BLaER1 (cell line): ENCODE measurements around the gene ARHGEF10L.
"Not testable (repeated sequence)": the region's sequence is repeated elsewhere in the genome, so short reads cannot be mapped to it uniquely, and the experiment has no call there.

Experiments used
- H3K27ac ChIP-seq: shearing (Covaris generic); formaldehyde crosslinking; 2 replicates; pipeline ENCODE4 v1.8.1; 2022
- H3K27me3 ChIP-seq: shearing (Covaris generic); formaldehyde crosslinking; 2 replicates; pipeline ENCODE4 v1.8.1; 2022
- H3K36me3 ChIP-seq: shearing (Covaris generic); formaldehyde crosslinking; 2 replicates; pipeline ENCODE4 v1.8.1; 2022
- H3K4me1 ChIP-seq: shearing (Covaris generic); formaldehyde crosslinking; 2 replicates; pipeline ENCODE4 v1.8.1; 2022
- H3K4me2 ChIP-seq: shearing (Covaris generic); formaldehyde crosslinking; 2 replicates; pipeline ENCODE4 v1.8.1; 2022
- H3K4me3 ChIP-seq: shearing (Covaris generic); formaldehyde crosslinking; 2 replicates; pipeline ENCODE4 v1.8.1; 2022
- H3K9ac ChIP-seq: shearing (Covaris generic); formaldehyde crosslinking; 2 replicates; pipeline ENCODE4 v1.8.1; 2022
- H3K9me3 ChIP-seq: shearing (Covaris generic); formaldehyde crosslinking; 2 replicates; pipeline ENCODE4 v1.8.1; 2022
- H4K20me1 ChIP-seq: shearing (Covaris generic); formaldehyde crosslinking; 2 replicates; pipeline ENCODE4 v1.8.1; 2022
- Cebpa-rat ChIP-seq: shearing (Covaris generic); IDR thresholded peaks from 2 replicates; pipeline ENCODE4 v1.8.1; 2022

The ARHGEF10L gene

GRCh38 chr1:17618558-17619247, 79.2 kb downstream of the ARHGEF10L start:
- Histone ChIP-seq H3K4me1 (peaks cover 17% of the 10 kb centered on the region), H3K36me3 (peaks cover 27% of the 10 kb centered on the region), H3K9ac (no peak overlapping the region), H3K27me3 (no peaks in the 10 kb centered on the region), H3K27ac (peak overlapping the region; percentile 14; the same call in 1 of the 2 replicates), H3K4me3 (no peak overlapping the region), H3K4me2 (peak overlapping the region; percentile 32; the same call in 1 of the 2 replicates), H4K20me1 (peaks cover 7% of the 10 kb centered on the region; the same call in 1 of the 2 replicates), H3K9me3 (no peaks in the 10 kb centered on the region)
- TF ChIP-seq Cebpa-rat, result no peak

- Histone ChIP-seq H3K4me1 (peaks cover 21% of the 10 kb centered on the region), H3K9ac (no peak overlapping the region), H3K4me3 (no peak overlapping the region), H3K4me2 (no peak overlapping the region), H3K36me3 (peaks cover 44% of the 10 kb centered on the region), H3K27ac (no peak overlapping the region), H4K20me1 (peaks cover 16% of the 10 kb centered on the region; the same call in 1 of the 2 replicates), H3K27me3 (no peaks in the 10 kb centered on the region), H3K9me3 (no peaks in the 10 kb centered on the region)
- no peak for TF ChIP-seq Cebpa-rat
Observed at GRCh38 chr1:17620448-17620847, 81.0 kb downstream of the ARHGEF10L start.

- Histone ChIP-seq H3K9ac (no peak overlapping the region), H3K27ac (no peak overlapping the region), H3K27me3 (no peaks in the 10 kb centered on the region), H3K36me3 (peaks cover 57% of the 10 kb centered on the region), H3K9me3 (no peaks in the 10 kb centered on the region), H3K4me3 (no peak overlapping the region), H3K4me2 (no peak overlapping the region), H3K4me1 (peaks cover 21% of the 10 kb centered on the region), H4K20me1 (peaks cover 25% of the 10 kb centered on the region; the same call in 1 of the 2 replicates)
- TF ChIP-seq Cebpa-rat, result no peak
Observed at GRCh38 chr1:17621691-17622090, 82.2 kb downstream of the ARHGEF10L start.

- no peak overlapping the region for H3K9ac ChIP-seq
- no peak overlapping the region for H3K4me2 ChIP-seq
- no peaks in the 10 kb centered on the region for H3K27me3 ChIP-seq
- no peak overlapping the region for H3K27ac ChIP-seq
- H3K9me3 ChIP-seq, result no peaks in the 10 kb centered on the region
- peaks cover 17% of the 10 kb centered on the region for H3K4me1 ChIP-seq
- no peak overlapping the region for H3K4me3 ChIP-seq
- TF ChIP-seq Cebpa-rat, result no peak
- peaks cover 25% of the 10 kb centered on the region; the same call in 1 of the 2 replicates for H4K20me1 ChIP-seq
- H3K36me3 ChIP-seq, result peaks cover 68% of the 10 kb centered on the region
Observed at GRCh38 chr1:17622823-17623222, 83.3 kb downstream of the ARHGEF10L start.

- Histone ChIP-seq H3K36me3 (peaks cover 68% of the 10 kb centered on the region), H3K9ac (no peak overlapping the region), H3K4me1 (peaks cover 18% of the 10 kb centered on the region), H4K20me1 (peaks cover 25% of the 10 kb centered on the region; the same call in 1 of the 2 replicates), H3K9me3 (no peaks in the 10 kb centered on the region), H3K27ac (no peak overlapping the region), H3K27me3 (no peaks in the 10 kb centered on the region), H3K4me3 (no peak overlapping the region), H3K4me2 (no peak overlapping the region)
- TF ChIP-seq Cebpa-rat, result no peak
Observed at GRCh38 chr1:17624611-17625233, 85.2 kb downstream of the ARHGEF10L start.

GRCh38 chr1:17627239-17628052, 87.9 kb downstream of the ARHGEF10L start:
- peaks cover 29% of the 10 kb centered on the region for H3K4me1 ChIP-seq
- H3K4me3 ChIP-seq, result no peak overlapping the region
- no peak overlapping the region for H3K9ac ChIP-seq
- H3K36me3 ChIP-seq, result peaks cover 74% of the 10 kb centered on the region
- H4K20me1 ChIP-seq, result peaks cover 25% of the 10 kb centered on the region
- no peak overlapping the region for H3K4me2 ChIP-seq
- no peak overlapping the region for H3K27ac ChIP-seq
- no peaks in the 10 kb centered on the region for H3K27me3 ChIP-seq
- no peak for TF ChIP-seq Cebpa-rat
- H3K9me3 ChIP-seq, result no peaks in the 10 kb centered on the region

GRCh38 chr1:17629046-17629445, 89.5 kb downstream of the ARHGEF10L start:
- Histone ChIP-seq H3K4me2 (peak overlapping the region; percentile 85), H4K20me1 (peaks cover 14% of the 10 kb centered on the region), H3K4me1 (peaks cover 31% of the 10 kb centered on the region), H3K36me3 (peaks cover 72% of the 10 kb centered on the region), H3K27ac (peak overlapping the region; percentile 74; the same call in 1 of the 2 replicates)
- H3K4me3 ChIP-seq, H3K9me3 ChIP-seq, H3K27me3 ChIP-seq, H3K9ac ChIP-seq: not testable (repeated sequence)

GRCh38 chr1:17629460-17629859, 90.0 kb downstream of the ARHGEF10L start:
- Histone ChIP-seq H4K20me1 (peaks cover 15% of the 10 kb centered on the region), H3K36me3 (peaks cover 71% of the 10 kb centered on the region), H3K4me3 (no peak overlapping the region), H3K27me3 (no peaks in the 10 kb centered on the region), H3K4me2 (peak overlapping the region; percentile 85), H3K27ac (peak overlapping the region; percentile 74), H3K4me1 (peaks cover 33% of the 10 kb centered on the region), H3K9me3 (no peaks in the 10 kb centered on the region), H3K9ac (no peak overlapping the region)
- TF ChIP-seq Cebpa-rat, result no peak

- Histone ChIP-seq H3K9ac (peak overlapping the region; percentile 40; the same call in 1 of the 2 replicates), H3K9me3 (no peaks in the 10 kb centered on the region), H3K4me2 (peak overlapping the region; percentile 85), H3K36me3 (peaks cover 70% of the 10 kb centered on the region), H4K20me1 (peaks cover 22% of the 10 kb centered on the region), H3K4me1 (peaks cover 40% of the 10 kb centered on the region), H3K27ac (peak overlapping the region; percentile 74), H3K4me3 (0 out of 2 replicates have a peak overlapping the region, but pooled peaks have one; percentile 8), H3K27me3 (no peaks in the 10 kb centered on the region)
- TF ChIP-seq Cebpa-rat, result peak; percentile 88
Observed at GRCh38 chr1:17630048-17630830, 90.7 kb downstream of the ARHGEF10L start.
